ENCODE measurements around the gene ATF3.

DNA sequence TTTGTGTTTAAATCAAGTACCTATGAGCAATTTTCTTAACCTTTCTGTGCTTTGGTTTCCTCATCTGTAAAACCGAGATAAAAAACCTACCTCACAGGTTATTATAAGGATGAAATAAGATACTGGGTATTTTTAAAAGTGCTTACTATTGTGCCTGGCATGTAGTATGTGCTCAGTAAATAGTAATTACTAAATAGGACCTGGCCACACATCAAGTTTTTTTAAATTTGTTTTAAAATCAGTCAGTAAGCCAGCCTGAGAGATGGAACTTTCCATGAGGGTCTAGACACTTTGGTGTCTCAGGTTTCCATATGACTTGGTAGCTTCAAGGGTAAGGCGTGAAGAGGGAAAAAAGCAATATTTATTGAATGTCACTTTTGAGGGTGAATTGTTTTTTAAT is 7.0 kb upstream of the ATF3 start:
- TF ChIP-seq, protein P1, sequence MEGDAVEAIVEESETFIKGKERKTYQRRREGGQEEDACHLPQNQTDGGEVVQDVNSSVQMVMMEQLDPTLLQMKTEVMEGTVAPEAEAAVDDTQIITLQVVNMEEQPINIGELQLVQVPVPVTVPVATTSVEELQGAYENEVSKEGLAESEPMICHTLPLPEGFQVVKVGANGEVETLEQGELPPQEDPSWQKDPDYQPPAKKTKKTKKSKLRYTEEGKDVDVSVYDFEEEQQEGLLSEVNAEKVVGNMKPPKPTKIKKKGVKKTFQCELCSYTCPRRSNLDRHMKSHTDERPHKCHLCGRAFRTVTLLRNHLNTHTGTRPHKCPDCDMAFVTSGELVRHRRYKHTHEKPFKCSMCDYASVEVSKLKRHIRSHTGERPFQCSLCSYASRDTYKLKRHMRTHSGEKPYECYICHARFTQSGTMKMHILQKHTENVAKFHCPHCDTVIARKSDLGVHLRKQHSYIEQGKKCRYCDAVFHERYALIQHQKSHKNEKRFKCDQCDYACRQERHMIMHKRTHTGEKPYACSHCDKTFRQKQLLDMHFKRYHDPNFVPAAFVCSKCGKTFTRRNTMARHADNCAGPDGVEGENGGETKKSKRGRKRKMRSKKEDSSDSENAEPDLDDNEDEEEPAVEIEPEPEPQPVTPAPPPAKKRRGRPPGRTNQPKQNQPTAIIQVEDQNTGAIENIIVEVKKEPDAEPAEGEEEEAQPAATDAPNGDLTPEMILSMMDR (conservative IDR thresholded peaks at IDR 0.05; ENCODE audit: low read length), result no peak
- no peak for TF ChIP-seq EZH2phosphoT487 (IDR thresholded peaks at IDR 0.05; ENCODE audit: borderline replicate concordance)

Measured in Loucy (cell line).